ENCODE data around the gene PIP4K2A.

Gene PIP4K2A

DNA sequence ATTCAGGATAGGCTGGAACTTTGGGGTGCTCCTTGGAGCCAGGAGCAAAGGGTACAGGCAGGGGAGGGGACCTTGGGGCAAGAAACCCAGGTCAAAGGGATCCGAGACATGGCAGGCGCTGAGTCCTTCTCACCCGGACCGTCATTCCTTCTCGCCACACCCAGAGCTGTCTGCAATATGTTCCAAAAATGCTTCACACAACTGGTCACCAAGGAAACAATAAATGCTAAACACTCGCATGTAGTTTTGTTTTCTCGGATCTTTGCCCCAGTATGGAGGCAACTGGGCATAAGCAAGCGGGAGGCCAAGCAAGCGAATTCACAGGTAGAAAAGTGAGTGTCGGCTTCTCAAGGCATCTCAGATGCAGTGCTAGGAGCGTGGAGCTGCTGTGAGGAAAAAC is 80.8 kb downstream of the PIP4K2A start:
- TF ChIP-seq ZFX (IDR thresholded peaks at IDR 0.05; ENCODE audit: borderline replicate concordance): no peak
- TF ChIP-seq, protein P1, sequence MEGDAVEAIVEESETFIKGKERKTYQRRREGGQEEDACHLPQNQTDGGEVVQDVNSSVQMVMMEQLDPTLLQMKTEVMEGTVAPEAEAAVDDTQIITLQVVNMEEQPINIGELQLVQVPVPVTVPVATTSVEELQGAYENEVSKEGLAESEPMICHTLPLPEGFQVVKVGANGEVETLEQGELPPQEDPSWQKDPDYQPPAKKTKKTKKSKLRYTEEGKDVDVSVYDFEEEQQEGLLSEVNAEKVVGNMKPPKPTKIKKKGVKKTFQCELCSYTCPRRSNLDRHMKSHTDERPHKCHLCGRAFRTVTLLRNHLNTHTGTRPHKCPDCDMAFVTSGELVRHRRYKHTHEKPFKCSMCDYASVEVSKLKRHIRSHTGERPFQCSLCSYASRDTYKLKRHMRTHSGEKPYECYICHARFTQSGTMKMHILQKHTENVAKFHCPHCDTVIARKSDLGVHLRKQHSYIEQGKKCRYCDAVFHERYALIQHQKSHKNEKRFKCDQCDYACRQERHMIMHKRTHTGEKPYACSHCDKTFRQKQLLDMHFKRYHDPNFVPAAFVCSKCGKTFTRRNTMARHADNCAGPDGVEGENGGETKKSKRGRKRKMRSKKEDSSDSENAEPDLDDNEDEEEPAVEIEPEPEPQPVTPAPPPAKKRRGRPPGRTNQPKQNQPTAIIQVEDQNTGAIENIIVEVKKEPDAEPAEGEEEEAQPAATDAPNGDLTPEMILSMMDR (IDR thresholded peaks at IDR 0.05): no peak
- H3K27ac ChIP-seq: peak overlapping the region; percentile 54

DNA sequence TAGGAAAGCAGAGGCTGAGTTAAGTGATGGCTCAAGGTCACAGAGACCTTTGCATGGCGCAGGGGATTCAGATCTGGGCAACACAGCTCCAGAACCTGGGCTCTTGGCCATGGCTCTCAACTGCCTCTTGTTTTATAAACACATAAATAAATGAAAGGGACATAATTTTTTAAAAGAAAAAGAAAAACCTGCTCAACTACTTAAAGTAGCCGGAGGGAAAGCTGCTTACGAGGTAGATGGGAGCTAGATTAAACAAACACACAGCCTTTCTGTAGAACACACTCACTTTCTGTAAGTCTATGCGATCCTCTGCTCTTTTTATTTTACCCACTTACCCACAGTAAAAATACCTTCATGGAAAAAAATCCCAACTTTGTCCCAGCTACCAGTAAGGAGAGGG is 81.3 kb downstream of the PIP4K2A start:
- TF ChIP-seq ZFX (IDR thresholded peaks at IDR 0.05; ENCODE audit: borderline replicate concordance): no peak
- TF ChIP-seq, protein P1 (IDR thresholded peaks at IDR 0.05): no peak
- H3K27ac ChIP-seq: peak overlapping the region; percentile 54

DNA sequence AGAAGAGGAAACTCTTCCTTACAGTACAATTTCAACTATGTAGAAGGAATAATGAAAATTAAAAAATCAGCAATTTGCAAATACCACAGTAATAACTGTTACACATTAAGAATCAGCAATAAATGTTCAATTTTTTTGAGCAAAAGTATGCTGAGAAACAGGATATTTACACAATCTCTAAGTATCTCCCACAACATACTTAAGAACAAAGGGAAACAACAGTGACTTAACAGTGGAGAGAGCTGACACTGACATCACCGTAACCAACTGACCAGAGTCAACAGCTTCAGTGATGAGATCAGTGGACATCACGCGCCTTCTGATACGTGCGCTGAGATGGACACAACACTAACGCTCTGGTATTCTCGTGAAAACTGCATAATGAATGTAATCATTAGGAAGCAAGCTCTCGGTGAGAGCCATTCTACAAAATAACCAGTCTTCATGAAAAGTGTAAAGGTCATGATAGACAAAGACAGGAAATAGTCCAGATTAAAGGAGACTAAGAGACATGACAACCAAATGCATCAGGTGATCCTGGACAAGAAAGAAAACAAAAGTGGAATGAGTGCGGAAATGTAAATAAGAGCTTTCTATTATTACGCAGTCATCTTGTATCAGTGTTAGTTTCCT is 82.6 kb downstream of the PIP4K2A start:
- TF ChIP-seq ZFX (IDR thresholded peaks at IDR 0.05; ENCODE audit: borderline replicate concordance): no peak
- H3K27ac ChIP-seq: no peak overlapping the region

DNA sequence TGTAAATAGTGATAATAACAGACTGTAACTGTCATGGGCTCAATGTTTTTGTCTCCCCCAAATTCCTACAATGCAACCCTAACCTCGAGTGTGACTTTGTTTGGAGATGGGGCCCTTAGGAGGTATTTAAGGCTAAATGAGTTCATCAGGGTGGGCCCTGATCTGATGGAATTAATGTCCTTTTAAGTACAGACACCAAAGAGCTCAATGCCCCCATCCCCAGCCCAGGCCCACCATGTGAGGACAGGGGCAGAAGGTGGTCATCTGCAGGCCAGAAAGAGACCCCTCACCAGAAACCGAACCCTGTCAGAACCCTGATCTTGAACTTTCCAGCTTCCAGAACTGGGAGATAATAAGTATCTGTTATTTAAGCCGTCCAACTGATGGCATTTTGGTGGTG is 83.2 kb downstream of the PIP4K2A start:
- TF ChIP-seq, protein P1 (IDR thresholded peaks at IDR 0.05): no peak
- no peak for TF ChIP-seq ZFX (IDR thresholded peaks at IDR 0.05; ENCODE audit: borderline replicate concordance)
- no peak overlapping the region for H3K27ac ChIP-seq

DNA sequence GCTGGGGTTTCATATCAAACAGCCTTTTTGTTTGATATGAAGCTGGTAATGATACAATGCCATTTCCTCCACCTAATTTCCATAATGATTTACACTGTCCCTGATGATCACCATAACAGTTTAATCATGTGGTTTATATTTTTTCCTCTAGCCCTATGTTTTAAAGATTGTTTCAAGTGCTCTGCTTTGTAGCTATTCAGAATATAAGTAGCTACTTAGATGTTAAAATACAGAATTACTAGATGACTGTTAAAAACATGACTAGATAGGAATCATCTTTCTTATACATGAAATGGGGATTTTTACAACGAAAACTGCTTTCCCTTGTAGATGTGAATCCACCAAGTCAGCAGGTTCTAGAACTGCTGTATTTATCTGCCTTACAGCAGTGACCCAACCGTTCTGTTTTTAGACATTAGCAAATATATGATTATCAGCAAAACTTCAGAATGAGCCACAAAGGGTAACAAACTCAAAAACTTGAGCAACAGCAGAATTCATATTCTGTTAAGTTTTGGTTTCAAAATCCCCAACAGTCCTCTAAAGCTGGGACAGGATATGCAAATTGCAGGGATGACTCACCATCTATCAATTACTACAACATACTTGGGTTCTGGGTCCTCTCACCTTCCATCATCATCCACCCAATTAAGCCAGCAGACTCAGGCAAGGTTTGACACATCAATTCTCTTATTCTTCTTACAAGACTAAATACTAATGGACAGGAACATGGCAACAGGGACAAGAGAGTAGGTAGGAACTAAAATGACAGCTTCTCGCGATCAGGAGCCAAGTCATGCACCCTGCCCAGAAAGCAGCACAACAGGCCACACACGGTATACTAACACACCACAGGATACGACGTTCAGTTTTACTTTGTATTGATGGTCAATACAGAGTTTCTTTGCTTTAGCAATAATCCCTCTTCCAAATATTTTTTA is 83.9 kb downstream of the PIP4K2A start:
- no peak overlapping the region for H3K27ac ChIP-seq
- TF ChIP-seq, protein P1 (IDR thresholded peaks at IDR 0.05): no peak
- no peak for TF ChIP-seq ZFX (IDR thresholded peaks at IDR 0.05; ENCODE audit: borderline replicate concordance)

DNA sequence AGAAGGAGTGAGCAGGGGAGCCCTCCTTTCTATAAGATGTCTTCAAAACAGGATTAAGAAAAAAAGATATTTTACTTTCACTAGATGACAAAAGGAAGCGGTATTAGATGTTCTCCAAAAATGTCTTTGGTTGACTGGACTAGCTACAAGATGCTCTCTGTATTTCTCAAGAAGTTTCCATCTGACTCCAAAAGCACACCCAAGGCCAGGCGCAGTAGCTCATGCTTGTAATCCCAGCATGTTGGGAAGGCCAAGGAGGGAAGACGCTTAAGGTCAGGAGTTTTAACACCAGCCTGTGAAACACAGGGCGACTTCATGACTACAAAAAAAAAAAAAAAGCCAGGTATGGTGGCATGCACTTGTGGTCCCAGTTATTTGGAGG is 84.5 kb downstream of the PIP4K2A start:
- no peak for TF ChIP-seq ZFX (IDR thresholded peaks at IDR 0.05; ENCODE audit: borderline replicate concordance)
- TF ChIP-seq, protein P1 (IDR thresholded peaks at IDR 0.05): no peak
- no peak overlapping the region for H3K27ac ChIP-seq

DNA sequence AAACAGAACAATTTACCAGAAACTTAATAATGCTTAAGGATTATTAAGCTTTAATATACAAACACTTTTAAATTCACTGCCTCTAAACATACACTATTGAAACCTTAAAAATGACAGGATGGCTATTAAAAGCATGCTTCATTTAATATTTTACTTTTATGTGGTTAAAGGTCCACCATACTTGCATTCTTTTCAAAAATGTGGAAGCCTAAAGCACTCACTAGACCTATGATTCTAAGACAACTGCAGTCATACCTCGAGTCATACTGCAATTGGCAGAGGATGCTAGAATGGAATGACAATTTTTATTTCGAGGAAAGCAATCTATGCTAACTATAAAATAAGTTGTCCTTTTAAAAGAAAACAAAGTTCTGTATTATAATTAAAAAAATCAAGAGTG is 85.3 kb downstream of the PIP4K2A start:
- H3K27ac ChIP-seq: no peak overlapping the region
- TF ChIP-seq ZFX (IDR thresholded peaks at IDR 0.05; ENCODE audit: borderline replicate concordance): no peak
- TF ChIP-seq, protein P1 (IDR thresholded peaks at IDR 0.05): no peak

Measured in 22Rv1 (cell line).